ENCODE measurements around the gene RASGRP1.
A peak's percentile ranks its signal among the peaks of the same experiment; 100 is the strongest.

The RASGRP1 gene

DNA sequence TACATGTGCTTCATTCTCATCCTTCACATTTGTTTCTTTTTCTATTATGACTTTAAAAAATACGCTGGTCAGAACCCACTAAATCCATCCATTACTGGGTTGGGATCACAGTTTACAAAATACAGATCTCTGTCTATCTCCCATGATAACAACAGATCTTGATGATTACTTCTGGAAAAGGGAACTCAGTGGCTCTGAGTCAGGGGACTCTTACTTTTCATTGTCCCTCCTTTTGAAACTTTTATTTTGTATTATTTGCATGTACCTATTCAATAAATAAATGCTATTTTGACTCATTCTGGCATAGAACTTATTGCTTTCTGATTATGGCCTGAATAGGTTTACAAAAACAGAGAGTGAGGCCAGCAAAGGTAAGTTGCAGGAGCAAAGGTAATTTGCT, 11.6 kb upstream of the RASGRP1 start:
- DNase-seq (ENCODE audit: low read depth): no peak
- H3K4me3 ChIP-seq (ENCODE audit: low read length): no peak overlapping the region
- TF ChIP-seq, protein P1, sequence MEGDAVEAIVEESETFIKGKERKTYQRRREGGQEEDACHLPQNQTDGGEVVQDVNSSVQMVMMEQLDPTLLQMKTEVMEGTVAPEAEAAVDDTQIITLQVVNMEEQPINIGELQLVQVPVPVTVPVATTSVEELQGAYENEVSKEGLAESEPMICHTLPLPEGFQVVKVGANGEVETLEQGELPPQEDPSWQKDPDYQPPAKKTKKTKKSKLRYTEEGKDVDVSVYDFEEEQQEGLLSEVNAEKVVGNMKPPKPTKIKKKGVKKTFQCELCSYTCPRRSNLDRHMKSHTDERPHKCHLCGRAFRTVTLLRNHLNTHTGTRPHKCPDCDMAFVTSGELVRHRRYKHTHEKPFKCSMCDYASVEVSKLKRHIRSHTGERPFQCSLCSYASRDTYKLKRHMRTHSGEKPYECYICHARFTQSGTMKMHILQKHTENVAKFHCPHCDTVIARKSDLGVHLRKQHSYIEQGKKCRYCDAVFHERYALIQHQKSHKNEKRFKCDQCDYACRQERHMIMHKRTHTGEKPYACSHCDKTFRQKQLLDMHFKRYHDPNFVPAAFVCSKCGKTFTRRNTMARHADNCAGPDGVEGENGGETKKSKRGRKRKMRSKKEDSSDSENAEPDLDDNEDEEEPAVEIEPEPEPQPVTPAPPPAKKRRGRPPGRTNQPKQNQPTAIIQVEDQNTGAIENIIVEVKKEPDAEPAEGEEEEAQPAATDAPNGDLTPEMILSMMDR (conservative IDR thresholded peaks at IDR 0.05; ENCODE audit: low read length): no peak

DNA sequence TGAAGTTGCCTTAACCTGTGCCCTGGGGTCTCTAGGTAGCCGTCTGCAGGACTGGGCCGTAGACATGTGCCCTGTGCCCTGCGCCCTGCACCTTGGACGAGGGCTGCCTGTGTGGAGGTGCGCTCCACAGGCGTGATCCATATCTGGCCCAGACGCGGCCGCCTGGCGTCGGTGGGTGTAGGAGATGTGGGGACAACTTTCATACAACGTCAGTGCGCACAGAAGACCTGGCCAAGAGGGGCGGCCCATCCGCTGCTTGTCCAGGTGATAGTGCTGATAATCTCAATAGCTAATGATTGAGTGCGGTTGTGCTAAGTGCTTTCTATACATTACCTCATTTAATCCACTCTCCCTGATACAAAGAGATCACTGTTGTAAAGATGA, 665 bp upstream of the RASGRP1 start:
- TF ChIP-seq, protein P1 (conservative IDR thresholded peaks at IDR 0.05; ENCODE audit: low read length): no peak

DNA sequence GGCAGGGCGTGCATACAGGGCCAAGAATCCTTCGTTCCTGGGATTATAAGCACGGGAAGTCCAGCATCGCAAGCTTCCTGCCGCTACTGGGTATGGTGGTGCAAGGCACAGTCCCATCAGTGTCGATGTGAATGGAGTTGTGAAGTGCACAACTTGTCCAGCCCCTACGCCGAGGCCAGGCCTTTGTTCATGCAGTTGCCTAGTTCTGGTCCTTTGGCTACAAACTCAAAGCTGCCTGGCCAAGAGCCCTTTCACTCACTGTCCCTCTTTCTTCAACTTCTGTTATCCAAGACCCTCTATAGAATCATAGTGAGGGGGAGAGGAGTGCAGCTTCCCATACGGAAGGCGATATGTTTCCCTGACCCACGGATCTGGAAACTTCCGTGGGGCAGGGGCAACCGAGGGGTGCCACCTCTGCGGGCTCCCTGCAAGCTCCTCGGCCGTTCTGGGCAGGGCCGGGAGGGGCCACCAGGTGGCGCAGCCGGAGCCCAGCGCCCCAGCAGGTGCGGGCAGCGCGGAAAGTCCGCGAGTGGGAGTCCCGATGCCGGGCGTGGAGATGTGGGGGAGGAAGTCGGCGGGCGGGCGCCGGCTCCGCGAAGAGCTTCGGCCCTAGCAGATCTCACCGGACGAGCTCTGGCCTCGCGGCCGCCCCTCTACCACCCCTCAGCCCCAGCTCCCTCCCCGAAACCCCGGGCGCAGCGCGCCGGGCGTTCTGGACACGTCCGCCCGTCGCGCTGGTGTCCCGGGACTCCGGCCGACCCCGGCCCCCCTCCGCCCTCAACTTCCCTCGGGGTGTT, 693 bp downstream of the RASGRP1 start:
- peak; percentile 40 for DNase-seq (ENCODE audit: low read depth)
- TF ChIP-seq, protein P1 (conservative IDR thresholded peaks at IDR 0.05; ENCODE audit: low read length): peak; percentile 64
- peak overlapping the region; percentile 55 for H3K4me3 ChIP-seq (ENCODE audit: low read length)

More for the DNA sequence above, 665 bp upstream of the RASGRP1 start:
- no peak overlapping the region for H3K4me3 ChIP-seq (ENCODE audit: low read length)
- DNase-seq (ENCODE audit: low read depth): no peak

DNA sequence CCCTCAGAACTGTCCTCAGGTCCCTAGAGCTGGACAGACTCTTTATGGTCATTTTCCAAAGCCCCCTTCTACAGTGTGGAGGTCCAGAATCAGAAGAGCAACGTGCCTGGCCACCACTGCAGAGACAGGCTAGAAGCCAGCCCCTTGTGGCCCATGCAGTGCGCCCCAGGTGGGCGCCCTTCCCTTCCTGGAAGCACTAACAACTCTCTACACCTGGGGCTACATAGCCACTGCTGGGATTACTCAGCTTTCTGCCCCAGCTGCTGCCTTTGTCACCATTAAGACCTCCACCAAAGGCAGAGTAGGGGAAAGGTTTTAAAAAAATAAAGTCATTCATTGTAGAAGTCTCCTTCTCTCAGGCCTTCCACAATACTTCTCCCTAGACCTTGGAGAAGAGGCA, 2.3 kb downstream of the RASGRP1 start:
- H3K4me3 ChIP-seq (ENCODE audit: low read length): no peak overlapping the region
- TF ChIP-seq, protein P1 (conservative IDR thresholded peaks at IDR 0.05; ENCODE audit: low read length): no peak
- no peak for DNase-seq (ENCODE audit: low read depth)

DNA sequence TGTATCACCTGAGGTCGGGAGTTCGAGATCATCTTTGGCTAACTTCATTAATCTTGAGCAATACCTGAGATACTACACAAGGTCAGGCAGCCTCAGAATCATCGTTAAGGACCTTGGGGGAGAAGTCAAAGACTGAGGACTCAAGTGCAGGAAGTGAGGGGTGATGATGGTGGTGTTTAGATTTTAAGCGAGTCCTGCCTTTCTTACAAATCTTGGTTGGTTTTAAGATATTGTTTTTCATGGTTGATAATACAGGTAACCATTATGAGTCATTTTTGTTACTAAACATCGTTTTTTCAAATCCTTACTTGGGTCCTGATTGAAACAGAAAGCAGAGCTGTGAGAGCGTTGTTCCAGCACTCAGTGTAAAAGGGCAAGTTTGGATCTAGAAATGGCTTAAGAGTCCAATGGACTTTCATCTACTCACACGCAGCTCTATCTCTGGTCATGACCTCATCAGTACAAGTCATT, 4.1 kb downstream of the RASGRP1 start:
- H3K4me3 ChIP-seq (ENCODE audit: low read length): no peak overlapping the region
- TF ChIP-seq, protein P1 (conservative IDR thresholded peaks at IDR 0.05; ENCODE audit: low read length): no peak
- DNase-seq (ENCODE audit: low read depth): no peak

DNA sequence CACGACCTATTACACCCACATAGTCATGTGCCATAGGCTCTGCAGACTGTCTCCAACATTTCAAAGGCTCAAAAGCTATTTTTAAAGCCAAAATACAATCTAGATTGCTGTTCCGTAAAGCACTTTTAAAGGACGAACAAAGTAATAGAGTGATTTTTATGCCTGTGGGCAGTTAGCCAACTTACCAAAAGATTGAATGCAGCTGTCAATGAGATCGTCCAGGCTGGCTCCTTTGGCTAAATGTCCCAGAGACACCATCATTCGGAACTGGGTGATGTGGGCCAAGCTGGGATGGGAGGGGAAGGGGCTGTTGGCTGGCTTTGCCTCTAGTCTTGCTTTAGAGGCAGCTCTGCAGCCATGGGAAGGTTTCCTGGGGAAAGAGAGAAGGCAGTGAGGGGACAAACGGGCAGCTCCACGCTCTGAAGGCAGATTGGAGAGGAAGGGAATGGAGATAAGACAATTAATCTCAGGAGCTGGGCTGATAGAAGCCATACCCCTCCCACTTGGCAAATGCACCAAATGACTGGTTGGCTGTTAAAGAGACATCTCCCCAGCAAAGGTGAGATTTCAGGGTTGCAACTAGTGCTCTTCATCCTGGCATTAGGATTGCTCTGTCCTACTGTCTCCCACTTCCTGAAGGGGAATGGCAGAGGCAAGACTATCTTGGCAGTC, 4.8 kb downstream of the RASGRP1 start:
- H3K4me3 ChIP-seq (ENCODE audit: low read length): no peak overlapping the region
- TF ChIP-seq, protein P1 (conservative IDR thresholded peaks at IDR 0.05; ENCODE audit: low read length): no peak
- DNase-seq (ENCODE audit: low read depth): no peak

DNA sequence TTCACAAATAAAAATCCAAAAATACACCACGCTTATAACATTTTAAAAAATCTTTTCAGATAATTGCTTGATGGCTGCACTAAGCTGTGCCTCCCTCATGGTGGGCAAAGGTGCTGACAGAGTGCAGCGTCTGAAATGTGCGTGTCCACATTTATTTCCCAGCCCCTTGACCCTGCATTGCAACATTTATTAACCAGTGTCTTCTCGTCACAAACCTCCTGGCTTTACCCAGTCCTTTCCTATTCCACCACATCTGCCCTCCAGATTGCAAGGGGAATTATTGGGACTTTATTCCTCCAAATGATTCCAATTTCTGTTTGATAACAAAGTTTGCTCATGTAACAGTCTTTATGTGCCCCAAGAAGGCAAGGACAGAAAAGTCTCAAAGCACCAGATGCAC, 5.5 kb downstream of the RASGRP1 start:
- no peak overlapping the region for H3K4me3 ChIP-seq (ENCODE audit: low read length)
- TF ChIP-seq, protein P1 (conservative IDR thresholded peaks at IDR 0.05; ENCODE audit: low read length): no peak

More for the DNA sequence above, 5.5 kb downstream of the RASGRP1 start:
- DNase-seq (ENCODE audit: low read depth): peak; percentile 54
